Adrenal gland (tissue), 12 donors: ENCODE results near the gene GPI. TPM values are rescaled to one million over a fixed set of nuclear protein-coding genes. Genes with fewer than 3 reads are reported as not detected.

Source experiments
- DNase-seq, 7 donors: peaks; one replicate each; pipeline ENCODE4 v3.0.0-alpha.2; 2019 to 2020
- H3K27ac ChIP-seq, 5 donors: fragments of 200-600 bp; sonication (generic) in 4 of 5; 1 replicate in 3 of 5; 2 replicates in 2 of 5; pipeline versions ENCODE4 v1.5.1 to v1.8.0; 2016 to 2020; ENCODE audit warnings: mild to moderate bottlenecking in 1 of 5
- H3K27me3 ChIP-seq: fragments of 200-600 bp; 2 replicates; pipeline ENCODE4 v1.8.0; 2021
- H3K36me3 ChIP-seq, 2 donors: fragments of 200-600 bp; replicated peaks in 1 of 2; 1 replicate in 1 of 2; 2 replicates in 1 of 2; pipeline versions ENCODE4 v1.5.1 to v1.8.0; 2018 to 2022
- H3K4me1 ChIP-seq, 2 donors: fragments of 200-600 bp; replicated peaks in 1 of 2; 1 replicate in 1 of 2; 2 replicates in 1 of 2; pipeline versions ENCODE4 v1.5.1 to v1.8.0; 2018 to 2021
- H3K4me3 ChIP-seq, 4 donors: fragments of 200-600 bp; sonication (generic) in 3 of 4; one replicate each; pipeline ENCODE4 v1.5.1; 2016 to 2018
- H3K9me3 ChIP-seq, 3 donors: fragments of 200-600 bp; sonication (generic) in 1 of 3; replicated peaks in 1 of 3; 1 replicate in 2 of 3; 2 replicates in 1 of 3; pipeline versions ENCODE4 v1.5.1 to v1.8.0; 2016 to 2021
- CTCF ChIP-seq, 6 experiments: fragments of 450-650 bp in 4 of 6; fragments of 200-600 bp in 2 of 6; sonication (generic) in 1 of 6; IDR thresholded peaks; 1 replicate in 5 of 6; 2 replicates in 1 of 6; pipeline versions ENCODE4 v1.5.1 to v1.8.0; 2016 to 2021; ENCODE audit warnings: antibody characterized with exemption in 6 of 6, mild to moderate bottlenecking in 2 of 6, moderate library complexity in 1 of 6
- POLR2A ChIP-seq, 2 donors: fragments of 450-650 bp; IDR thresholded peaks; one replicate each; pipeline ENCODE4 v1.6.1; 2017; ENCODE audit warnings: antibody characterized with exemption in 2 of 2, mild to moderate bottlenecking in 2 of 2, moderate library complexity in 1 of 2
- WGBS, 4 donors: extraction: QIAGEN DNeasy Blood & Tissue Kit in 2 of 4; methylation state at CpG; one replicate each; pipeline versions ENCODE4 v1.1.5 to v1.1.7; 2013 to 2017; 5-methylcytosine and 5-hydroxymethylcytosine counted together
- intact Hi-C, 2 donors: fragments of 100-400 bp; cut with DNase I; formaldehyde crosslinking; loops; one replicate each; pipeline versions ENCODE4 v1.14.1 to v1.15.0; 2022 to 2023
- polyA plus RNA-seq, 3 donors: library from polyadenylated mRNA; stranded (reverse); fragments of 200-250 nt in 2 of 3; fragments of 350-450 nt in 1 of 3; fragmentation: Illumina TruSeq in 1 of 3; extraction: RNeasy Lipid Tissue Mini Kit (QIAGEN cat#74804) in 1 of 3; gene quantifications; one replicate each; pipeline ENCODE4 v1.2.3, GENCODE V29; 2013 to 2014
- total RNA-seq, 9 donors: library from RNA; depleted of rRNA in 4 of 9; stranded (reverse); fragments of >200 nt in 4 of 9; fragments of 120-200 nt in 1 of 9; fragmentation: NEBNext Ultra II Directional in 1 of 9; extraction: Animal tissue kit (Norgen Biotek cat#: 25700) in 1 of 9; gene quantifications; one replicate each; pipeline versions ENCODE4 v1.1.0 to v1.2.4, GENCODE V29; 2013 to 2023
- donor health status: healthy with polysubstance abuse.
- donor health status: Bipolar disorder and iron deficiency.
- donor health status: DM: yes; HTN: yes; CAD: no.
- donor health status: DM: no; HTN: no; CAD: no.
- donor health status: DM: no; HTN: no; CAD: no.
- donor health status: DM: yes; HTN: yes; CAD: no.

The GPI gene
- total and polyA plus RNA-seq, 12 donors, result 81.7 to 680 (median 443) TPM

- peak in 2 of 7 donors; percentile 10 to 12 for DNase-seq
- 79 to 91% (median 90%) methylated on average over 11 of the region's 11 CpGs for WGBS, 4 donors
- Histone ChIP-seq H3K4me1 (no peaks in the 10 kb centered on the region), H3K27me3 (no peaks in the 10 kb centered on the region), H3K27ac (no peak overlapping the region), H3K36me3 (peaks cover 0 to 51% of the 10 kb centered on the region in 2 donors), H3K9me3 (no peaks in the 10 kb centered on the region), H3K4me3 (no peak overlapping the region)
- intact Hi-C loops, result no loop called here
- TF ChIP-seq CTCF (IDR thresholded peaks at IDR 0.05) (no peak), POLR2A (IDR thresholded peaks at IDR 0.05) (no peak)
Measured at GRCh38 chr19:34348899-34349487, 16.0 kb upstream of the GPI start.

GRCh38 chr19:34350161-34350561 is 14.8 kb upstream of the GPI start:
- DNase-seq, result peak in 1 of 7 donors; percentile 12
- peaks cover 0 to 51% of the 10 kb centered on the region in 2 donors for H3K36me3 ChIP-seq
- intact Hi-C loops, result no loop called here
- H3K27ac ChIP-seq, result no peak overlapping the region
- no peaks in the 10 kb centered on the region for H3K4me1 ChIP-seq
- TF ChIP-seq POLR2A (IDR thresholded peaks at IDR 0.05) (no peak), CTCF (IDR thresholded peaks at IDR 0.05) (no peak)
- 70 to 77% (median 71%) methylated on average over 7 of the region's 7 CpGs for WGBS, 4 donors
- no peaks in the 10 kb centered on the region for H3K9me3 ChIP-seq
- H3K27me3 ChIP-seq, result no peaks in the 10 kb centered on the region
- H3K4me3 ChIP-seq, result no peak overlapping the region

GRCh38 chr19:34351382-34351826 is 13.6 kb upstream of the GPI start:
- H3K9me3 ChIP-seq, result no peaks in the 10 kb centered on the region
- DNase-seq, result peak in 1 of 7 donors; percentile 14
- TF ChIP-seq POLR2A (IDR thresholded peaks at IDR 0.05) (no peak), CTCF (IDR thresholded peaks at IDR 0.05) (no peak)
- intact Hi-C loops, result no loop called here
- no peaks in the 10 kb centered on the region for H3K4me1 ChIP-seq
- peaks cover 0 to 51% of the 10 kb centered on the region in 2 donors for H3K36me3 ChIP-seq
- H3K27me3 ChIP-seq, result no peaks in the 10 kb centered on the region
- no peak overlapping the region for H3K4me3 ChIP-seq
- 86 to 92% (median 90%) methylated on average over 3 to 4 of the region's 4 CpGs for WGBS, 4 donors
- H3K27ac ChIP-seq, result no peak overlapping the region

GRCh38 chr19:34353546-34353945 is 11.4 kb upstream of the GPI start:
- H3K4me1 ChIP-seq, result peaks cover 3 to 5% of the 10 kb centered on the region in 2 donors
- no peak for DNase-seq
- H3K36me3 ChIP-seq, result peaks cover 0 to 43% of the 10 kb centered on the region in 2 donors
- WGBS, 4 donors, result 93 to 99% (median 95%) methylated on average over 7 of the region's 7 CpGs
- intact Hi-C loops, result no loop called here
- no peaks in the 10 kb centered on the region for H3K9me3 ChIP-seq
- no peak overlapping the region for H3K4me3 ChIP-seq
- H3K27me3 ChIP-seq, result no peaks in the 10 kb centered on the region
- no peak overlapping the region for H3K27ac ChIP-seq
- TF ChIP-seq CTCF (IDR thresholded peaks at IDR 0.05), result no peak
- no peak for TF ChIP-seq POLR2A (IDR thresholded peaks at IDR 0.05)
